Activated naive CD4-positive, alpha-beta T cell (primary cell): ENCODE results near the gene CLIC3.

Experiments used
- DNase-seq, 4 experiments: peaks; one replicate each; lab custom pipeline; 2025; lab: John Stamatoyannopoulos, UW

Gene CLIC3

DNA sequence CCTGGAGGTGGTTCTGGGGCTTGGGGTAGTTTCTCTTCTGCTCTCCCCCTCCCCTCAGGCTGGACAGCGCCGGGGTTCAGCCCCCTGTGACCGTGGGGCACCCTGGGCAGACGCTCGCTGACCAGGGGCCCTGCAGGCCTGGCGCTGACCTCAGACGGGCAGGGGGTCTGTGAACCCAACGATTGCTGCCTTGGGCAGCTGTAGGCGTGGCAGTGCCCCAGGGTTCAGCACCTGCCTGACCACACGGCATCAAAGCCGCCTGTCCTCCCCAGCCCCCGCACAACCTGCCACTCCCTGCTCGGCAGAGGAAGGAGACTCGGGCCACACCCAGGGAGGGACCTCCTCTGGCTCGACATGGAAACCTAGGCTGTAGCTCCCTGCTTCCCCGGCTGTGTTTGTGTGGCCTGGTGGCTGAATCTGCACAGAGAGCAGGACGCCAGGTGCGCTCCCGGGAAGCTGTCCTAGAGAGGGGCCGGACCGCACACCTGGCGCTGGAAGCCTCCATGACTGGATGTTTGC lies 32.1 kb downstream of the CLIC3 start:
- DNase-seq: no peak

DNA sequence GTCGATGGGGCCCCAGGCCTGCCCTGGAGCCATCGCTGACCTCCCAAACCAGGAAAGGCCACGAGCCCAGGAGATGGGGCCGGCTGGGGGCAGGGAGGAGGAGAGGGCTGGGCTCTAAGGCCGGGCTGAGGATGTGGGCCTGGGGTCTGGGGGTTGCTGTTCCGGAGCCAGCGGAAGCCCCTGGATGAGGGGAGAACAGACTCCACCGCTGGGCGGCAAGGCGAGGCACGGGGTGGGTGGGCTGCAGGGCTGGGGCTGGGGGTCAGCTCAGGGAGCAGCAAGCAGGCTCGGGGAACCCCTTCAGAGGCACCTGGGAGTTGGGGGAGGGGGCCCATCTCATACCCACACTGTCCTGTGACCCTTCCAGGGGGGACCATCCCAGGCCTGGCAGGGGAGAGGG lies 32.6 kb downstream of the CLIC3 start:
- DNase-seq: no peak

GRCh38 chr9:136963341-136963740 lies 33.0 kb downstream of the CLIC3 start:
- DNase-seq: no peak

- DNase-seq: no peak
Measured at GRCh38 chr9:136962701-136963248, 33.6 kb downstream of the CLIC3 start.

- DNase-seq: no peak
Measured at GRCh38 chr9:136962163-136962562, 34.2 kb downstream of the CLIC3 start.

DNA sequence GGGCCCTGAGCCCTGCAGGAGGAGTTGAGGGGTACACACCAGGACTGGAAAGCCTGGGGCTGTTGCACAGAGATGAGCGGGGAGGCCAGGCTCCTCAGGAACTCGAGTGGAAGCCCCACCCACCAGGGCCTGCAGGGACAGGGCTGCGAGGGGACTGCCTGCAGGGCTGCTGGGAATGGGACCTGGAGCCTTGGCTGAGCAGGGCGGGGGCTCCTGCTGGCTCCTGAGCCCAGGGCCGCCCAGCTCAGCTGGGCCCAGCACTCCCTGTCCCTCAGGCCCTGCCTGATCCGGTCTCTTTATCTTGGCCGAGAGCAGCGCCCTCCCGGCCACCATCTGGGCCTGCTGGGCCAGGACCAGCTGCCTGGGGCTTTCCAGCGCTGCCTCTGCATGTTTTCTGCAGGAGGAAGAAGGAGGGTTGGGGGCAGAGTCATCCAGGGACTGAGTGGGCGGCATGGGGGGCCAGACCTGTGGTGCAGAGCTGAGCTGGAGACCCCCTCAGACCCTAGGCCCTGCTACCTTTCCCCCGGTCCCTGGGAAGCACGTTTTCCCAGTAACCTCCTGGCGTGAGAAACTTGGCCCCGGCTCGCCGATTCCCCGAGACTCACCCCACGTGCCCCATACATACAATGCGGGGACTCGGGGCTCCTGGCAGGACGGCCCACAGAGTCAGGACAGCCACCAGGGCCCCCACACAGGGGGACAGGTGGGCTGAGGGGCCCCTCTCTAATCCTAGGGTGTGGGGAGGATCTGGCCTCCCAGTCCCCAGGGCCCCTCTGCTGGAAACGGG lies 34.9 kb downstream of the CLIC3 start:
- DNase-seq: no peak

GRCh38 chr9:136960938-136961275 lies 35.5 kb downstream of the CLIC3 start:
- DNase-seq: no peak

DNA sequence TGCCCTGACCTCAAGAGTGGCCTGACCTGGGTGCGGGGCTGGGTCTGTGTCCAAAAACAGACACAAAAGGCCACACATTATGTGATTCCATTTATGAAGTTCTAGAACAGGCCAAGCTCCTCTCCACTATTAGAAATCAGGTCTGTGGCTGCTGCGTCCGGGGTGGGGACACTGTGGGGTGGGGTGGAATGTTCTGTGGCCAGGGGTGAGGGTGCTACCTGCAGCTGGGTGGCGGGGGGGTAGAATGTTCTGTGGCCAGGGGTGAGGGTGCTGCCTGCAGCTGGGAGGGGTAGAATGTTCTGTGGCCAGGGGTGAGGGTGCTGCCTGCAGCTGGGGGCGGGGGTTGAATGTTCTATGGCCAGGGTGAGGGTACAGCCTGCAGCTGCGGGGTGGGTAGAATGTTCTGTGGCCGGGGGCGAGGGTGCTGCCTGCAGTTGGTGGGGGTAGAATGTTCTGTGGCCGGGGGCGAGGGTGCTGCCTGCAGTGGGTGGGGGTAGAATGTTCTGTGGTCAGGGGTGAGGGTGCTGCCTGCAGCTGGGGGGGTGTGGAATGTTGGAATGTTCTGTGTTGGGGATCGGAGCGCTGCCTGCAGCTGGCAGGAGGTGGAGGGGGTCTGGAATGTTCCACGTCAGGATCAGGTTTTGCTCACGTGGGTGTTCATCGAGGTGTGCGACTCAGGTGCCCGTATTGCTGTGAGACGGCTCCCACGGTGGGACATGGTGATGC lies 36.0 kb downstream of the CLIC3 start:
- DNase-seq: no peak

- DNase-seq: no peak
Measured at GRCh38 chr9:136958898-136959850, 37.2 kb downstream of the CLIC3 start.

DNA sequence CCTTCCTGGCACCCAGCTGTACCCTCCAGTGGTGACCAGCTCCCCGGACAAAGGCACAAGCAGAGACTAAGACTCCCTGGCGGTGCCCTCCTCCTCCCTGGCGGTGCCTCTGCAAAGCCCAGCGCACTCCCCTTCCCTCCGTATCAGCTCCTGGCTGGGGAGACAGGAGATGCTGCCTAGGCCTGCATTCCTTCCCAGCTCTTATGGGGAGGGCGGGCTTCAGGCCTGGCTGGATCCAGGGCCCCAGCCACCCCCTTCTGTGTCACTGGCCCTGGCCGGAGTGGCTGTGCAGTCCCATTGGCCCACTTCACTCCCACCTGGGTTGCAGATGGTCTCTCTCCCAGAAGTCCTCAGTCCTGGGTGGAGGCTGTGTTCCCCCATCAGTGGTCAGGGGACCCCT lies 37.9 kb downstream of the CLIC3 start:
- DNase-seq: no peak

DNA sequence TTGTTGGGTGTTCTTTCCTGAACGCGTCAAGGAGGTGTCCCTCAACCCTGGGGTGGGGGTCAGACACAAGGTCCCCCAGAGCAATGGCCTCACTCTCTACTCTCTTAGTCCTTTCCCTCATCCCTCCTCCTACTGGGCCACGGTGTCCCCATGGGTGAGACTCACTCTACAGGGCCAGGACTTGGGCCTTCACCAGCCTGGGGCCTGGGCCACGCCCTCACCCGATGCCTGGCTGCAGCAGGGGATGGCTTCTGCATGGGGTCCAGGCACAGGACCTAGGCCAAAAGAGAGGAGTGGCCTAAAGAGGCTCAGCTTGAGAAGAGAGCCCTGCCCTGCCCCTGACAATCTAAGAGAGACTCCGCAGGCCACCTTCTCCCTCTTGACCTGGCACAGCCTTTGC lies 38.5 kb downstream of the CLIC3 start:
- DNase-seq: no peak

GRCh38 chr9:136957461-136957860 lies 38.9 kb downstream of the CLIC3 start:
- DNase-seq: no peak

- DNase-seq: no peak
Measured at GRCh38 chr9:136956604-136957003, 39.8 kb downstream of the CLIC3 start.

DNA sequence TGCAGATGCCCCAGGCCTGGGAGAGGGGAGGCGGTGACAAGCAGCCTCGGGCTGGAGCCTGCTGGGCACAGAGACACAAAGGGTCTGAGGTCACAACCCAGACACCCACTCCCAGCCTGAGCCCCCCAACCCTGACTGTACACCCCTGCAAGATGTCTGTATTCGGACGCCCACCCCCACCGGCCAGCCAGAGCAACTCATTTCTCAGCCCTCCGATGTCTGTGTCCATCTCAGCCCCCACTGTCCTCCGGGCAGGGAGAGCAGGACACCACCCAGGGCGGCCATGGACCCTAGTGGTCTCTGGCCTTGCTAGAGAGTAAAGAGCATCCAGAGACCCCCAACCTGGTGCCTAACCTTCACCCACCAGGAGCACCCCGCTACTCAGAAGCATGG lies 40.4 kb downstream of the CLIC3 start:
- DNase-seq: no peak

- DNase-seq: no peak
Measured at GRCh38 chr9:136955202-136955942, 41.0 kb downstream of the CLIC3 start.

DNA sequence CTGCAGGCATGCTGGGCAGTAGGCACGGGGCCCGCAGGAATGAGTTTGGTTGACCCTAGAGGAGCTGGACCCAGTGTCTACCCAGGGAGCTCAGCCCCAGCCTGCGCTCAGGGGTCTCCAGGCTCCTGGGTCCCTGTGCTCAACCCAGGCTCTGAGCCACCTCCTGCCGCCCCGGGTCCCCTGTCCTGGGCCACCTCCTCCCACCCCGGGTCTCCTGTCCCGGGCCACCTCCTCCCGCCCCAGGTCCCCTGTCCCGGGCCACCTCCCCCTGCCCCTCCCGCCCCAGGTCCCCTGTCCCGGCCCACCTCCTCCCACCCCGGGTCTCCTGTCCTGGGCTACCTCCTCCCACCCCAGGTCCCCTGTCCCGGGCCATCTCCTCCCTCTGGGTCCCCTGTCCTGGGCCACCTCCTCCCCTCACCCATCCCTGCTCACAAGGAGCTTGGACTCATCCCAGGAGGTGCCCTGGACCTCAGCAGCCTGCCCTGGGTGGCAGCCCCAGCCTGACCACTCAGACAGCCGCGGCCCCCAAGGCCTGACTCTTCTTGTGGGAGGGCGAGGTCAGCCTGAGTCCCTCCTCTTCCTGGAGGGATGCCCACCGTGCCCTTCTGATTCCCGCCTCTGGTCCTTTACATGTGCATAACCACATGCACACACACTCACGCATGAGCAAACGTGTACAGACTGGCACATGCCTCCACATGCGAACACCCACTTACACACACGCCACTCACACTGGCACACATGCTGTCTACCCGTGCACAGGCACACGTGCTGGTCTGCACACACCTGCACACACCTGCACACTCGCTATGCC lies 41.9 kb downstream of the CLIC3 start:
- no peak for DNase-seq

DNA sequence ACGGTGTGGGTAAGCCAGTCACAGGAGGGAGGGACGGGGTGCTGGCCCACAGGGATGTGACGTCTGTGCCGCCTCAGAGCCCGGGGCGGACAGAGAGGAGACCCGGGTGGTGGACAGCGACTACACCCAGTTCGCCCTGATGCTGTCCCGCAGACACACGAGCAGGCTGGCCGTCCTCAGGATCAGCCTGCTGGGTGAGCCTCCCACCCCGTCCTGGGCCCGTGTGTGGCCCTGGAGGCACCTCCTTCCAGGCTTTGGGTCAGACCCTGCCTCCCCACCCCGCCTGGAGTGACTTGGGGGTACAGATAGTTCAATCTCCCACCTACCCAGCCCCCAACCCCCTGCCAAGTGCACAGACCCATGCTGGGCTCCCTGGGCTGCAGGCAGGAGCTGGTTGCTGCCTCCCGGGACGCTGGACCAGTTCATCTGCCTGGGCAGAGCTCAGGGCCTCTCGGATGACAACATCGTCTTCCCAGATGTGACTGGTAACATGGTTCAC lies 42.5 kb downstream of the CLIC3 start:
- DNase-seq: no peak

- no peak for DNase-seq
Measured at GRCh38 chr9:136952876-136953770, 43.2 kb downstream of the CLIC3 start.

DNA sequence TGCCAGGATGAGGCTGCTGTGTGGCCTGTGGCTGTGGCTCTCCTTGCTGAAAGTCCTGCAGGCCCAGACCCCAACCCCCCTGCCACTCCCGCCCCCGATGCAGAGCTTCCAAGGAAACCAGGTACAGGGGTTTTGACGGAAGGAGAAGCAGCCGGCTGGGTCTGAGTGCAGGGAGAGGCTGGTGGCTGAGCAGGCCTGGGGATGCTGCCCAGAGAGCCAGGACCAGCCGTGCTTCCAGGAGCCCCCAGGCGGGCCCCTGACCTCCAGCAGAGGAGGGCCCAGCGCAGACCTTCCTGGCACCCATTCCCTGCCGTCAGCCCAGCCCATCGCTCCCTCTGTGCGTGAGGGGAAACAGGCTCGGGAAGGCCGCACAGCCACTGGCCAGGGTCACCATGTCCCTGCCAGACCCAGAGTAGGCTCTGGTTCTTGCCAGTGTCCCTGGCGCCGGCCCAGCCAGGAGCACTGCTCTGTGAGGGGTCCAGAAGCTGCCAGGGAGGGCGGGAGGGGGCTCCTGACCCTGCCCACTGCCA lies 44.0 kb downstream of the CLIC3 start:
- DNase-seq: no peak
